Colon (tissue), 2 donors: ENCODE results near the gene RADIL.

Experiments
- FAIRE-seq: peaks from 2 replicates; lab custom pipeline; 2012; peaks lifted over from hg19 to GRCh38; lab: Jason Lieb, UNC
- donor health status: control.
- donor health status: control.

Gene RADIL

GRCh38 chr7:4851459-4852422 is 31.8 kb downstream of the RADIL start:
- FAIRE-seq: no peak

- no peak for FAIRE-seq
Observed at GRCh38 chr7:4850262-4850795, 33.2 kb downstream of the RADIL start.

DNA sequence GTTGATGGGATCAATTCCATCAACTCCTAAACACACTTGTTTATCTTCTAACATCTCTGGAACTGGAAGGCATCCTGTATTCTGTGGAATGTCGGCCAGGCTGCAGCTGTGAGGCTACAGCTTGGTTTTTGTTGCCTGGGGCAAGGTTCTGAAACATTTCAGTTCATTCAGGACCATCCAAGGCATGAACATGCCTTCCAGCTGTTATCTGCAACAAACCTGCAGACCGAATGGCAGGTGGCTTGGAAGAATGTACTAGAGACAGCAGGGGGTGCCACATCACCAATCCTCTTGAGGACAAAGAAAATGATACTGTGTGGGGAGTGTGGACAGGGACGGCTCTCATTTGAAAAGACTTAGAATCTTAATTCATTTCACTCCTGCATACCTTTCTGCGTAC is 34.1 kb downstream of the RADIL start:
- FAIRE-seq: no peak

- no peak for FAIRE-seq
Observed at GRCh38 chr7:4845740-4846142, 37.8 kb downstream of the RADIL start.

- FAIRE-seq: no peak
Observed at GRCh38 chr7:4842319-4843064, 41.0 kb downstream of the RADIL start.

- no peak for FAIRE-seq
Observed at GRCh38 chr7:4841836-4842235, 41.7 kb downstream of the RADIL start.

DNA sequence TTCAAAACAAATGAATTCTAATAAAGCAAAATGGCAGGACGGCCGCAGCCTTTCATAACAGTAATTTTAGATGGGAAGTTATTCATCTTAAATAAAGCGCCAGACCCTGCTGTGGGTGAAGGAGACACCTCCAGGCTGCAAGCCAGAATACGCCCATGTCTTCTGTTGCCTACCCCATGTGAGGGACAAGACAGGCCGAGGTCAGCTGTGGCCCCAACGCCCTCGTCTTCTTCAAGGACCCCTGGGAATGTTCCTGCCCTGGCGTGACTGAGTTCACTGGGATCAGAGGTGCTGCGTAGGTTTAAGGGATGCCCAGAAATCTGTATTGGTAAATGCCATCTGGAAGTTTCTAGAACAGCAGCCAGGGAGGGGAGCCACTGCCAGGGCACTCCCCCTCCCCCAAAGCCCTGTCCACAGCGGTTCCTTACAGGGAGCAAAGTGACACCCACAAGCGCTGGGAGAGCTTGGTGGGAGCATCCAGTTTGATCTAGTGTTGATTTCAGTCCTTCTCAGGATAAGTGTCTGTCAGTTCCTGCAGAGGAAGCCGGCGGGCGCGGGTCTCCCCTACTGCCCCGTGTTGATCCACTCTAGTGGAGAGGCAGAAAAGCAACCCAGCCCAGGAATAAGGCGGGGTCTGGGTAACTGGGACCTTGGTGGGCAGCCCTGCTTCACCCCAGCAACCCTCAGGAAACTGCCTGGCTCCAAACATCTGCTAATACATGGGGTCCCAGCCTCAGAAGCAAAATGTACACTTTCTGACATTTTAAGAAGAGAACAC is 42.3 kb downstream of the RADIL start:
- FAIRE-seq: no peak

DNA sequence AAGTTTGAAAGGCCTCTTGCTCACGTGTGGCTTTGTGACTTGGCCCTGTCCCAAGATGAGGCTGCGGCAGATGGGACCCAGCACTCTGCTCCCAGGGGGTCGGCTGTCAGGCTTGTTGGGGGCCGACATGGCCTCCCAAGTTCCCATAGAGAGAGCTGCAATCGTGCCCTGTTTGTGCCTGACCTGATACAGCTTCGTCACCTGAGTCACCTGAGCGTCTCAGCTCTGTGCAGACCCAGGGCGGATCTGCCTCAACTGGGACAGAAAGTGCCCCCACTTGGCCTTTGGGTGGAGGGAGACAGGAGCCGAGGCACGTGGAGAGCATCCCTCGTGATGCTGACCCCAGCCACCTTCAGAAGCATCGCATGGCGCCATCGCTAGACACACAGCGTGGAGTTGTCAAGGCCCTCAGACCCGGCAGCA is 43.4 kb downstream of the RADIL start:
- FAIRE-seq: no peak

DNA sequence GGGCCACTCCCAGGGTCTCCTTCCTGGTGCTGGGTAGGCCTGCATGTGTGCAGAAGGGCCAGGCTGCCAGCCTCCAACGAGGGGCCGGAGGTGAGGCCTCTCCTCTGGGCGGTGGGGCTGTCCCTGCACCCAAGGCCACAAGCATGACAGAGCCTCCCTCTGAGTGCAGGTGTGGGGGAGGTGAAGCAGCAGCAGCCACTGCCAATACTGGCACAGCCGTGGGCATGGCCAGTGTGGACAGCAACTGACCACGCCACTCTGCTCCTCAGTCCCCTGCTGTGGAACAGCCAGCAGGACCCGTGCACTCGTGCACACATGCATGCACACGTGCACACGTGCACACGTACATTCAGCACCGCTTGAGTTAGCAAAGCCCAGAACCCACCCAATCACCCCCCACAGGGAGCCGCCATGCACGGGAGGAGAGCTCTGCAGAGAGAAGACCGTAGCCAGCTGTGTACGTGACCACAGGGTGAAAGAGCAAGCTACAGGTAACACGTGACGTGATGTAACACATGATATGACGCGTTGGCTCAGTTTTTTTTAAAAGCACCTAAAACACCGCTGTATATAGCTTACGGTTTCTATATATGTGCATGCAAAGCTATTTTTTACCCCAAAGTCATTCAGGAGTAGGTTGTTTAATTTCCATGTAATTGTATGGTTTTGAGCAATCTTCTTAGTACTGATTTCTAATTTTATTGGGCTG is 44.7 kb downstream of the RADIL start:
- FAIRE-seq: no peak

- FAIRE-seq: no peak
Observed at GRCh38 chr7:4837803-4838625, 45.5 kb downstream of the RADIL start.

DNA sequence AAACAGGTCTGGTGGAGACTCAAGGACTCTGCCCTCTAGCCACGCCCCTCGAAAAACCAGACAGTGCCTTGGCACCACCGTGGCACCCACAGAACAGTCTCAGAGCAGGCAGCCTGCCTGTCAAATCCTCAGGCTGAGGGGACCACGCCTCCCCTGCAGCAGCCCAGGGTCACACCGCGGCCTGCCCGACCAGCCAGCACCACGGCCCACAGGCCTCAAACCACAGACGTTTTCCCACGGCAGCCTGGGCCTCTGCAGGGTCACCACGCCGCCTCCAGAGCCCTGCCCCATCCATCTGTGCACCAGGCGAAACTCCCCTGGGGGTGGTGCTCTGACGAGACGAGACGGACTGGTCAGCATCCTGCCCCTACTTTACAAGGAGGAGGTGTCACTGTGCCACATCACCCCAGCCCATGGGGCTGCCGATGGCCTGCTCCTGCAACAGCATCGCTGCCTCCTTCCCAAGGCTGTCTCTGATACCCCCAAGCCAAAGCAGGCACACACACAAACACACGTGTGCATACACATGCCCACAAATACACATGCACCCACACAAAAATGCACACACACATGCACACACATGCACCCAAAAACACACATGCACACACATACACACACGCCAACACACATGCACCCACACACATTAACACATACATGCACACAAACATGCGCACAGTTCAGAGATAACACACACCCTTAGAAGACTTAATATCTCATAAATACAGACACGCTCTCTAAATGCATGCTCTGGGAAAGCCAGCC is 46.3 kb downstream of the RADIL start:
- no peak for FAIRE-seq

DNA sequence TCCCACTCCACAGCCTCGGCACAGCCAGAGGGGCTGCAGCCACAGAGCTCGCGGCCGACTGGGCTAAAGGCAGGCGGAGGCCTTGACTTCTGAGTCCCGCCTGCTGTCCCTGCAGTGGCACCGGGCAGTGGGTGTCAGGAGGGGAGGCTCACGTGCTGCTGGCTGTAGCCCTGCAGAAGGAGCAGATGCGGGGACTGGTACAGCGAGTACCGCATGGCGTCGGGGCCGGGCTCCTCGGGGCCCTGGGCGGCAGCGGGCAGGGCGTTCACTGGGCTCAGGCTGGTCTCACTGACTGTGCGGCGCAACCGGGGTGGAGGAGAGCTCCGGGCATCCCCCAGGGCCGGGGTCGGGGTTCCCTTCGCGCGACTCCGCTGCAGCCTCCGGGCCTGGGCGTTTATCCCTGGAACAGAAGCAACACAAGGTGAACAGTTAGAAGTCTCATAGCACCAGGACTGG is 47.3 kb downstream of the RADIL start:
- FAIRE-seq: no peak

GRCh38 chr7:4835398-4836205 is 47.9 kb downstream of the RADIL start:
- FAIRE-seq: no peak

- FAIRE-seq: no peak
Observed at GRCh38 chr7:4834601-4835397, 48.7 kb downstream of the RADIL start.

DNA sequence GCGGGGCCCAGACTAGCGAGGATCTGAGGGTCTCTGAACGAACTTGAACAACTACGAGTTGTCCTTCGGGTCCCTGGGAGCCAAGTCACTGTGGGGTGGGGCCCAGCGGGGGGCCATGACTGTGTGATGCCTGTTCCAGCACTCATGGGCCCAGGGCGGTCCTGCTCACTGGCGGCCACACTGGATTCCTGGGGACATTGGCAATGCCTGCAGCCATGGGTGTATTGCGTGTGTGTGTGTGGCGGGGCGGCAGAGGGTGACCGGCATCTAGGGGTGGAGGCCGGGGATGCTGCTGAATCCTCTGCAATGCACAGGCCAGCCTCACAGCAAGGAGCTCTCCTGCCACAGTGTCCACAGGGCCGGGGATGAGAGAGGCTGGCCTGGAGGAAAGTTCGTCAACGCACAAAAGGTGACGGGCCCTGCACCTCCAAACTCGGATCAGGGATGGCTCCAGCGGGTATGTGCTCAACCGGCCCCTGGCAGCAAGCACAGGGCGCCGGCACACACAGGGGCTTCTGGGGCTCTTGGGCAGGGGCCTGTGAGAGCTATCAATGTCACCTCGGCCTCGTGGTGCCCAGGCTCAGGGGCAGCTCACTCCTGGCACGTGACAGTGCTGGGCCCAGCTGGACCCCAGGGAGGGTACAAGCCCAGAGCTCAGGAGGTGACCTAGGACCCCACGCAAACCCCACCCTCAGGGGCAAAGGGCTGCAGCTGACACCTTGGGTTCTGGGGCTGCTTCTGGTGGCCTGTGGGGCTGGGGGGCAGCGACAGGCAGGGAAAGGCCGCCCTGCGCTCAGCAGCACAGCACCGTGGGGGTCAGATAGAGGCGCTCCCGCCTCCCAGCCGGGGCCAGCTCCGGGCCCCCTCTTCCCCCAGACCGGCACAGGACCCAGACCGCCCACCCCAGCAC is 49.6 kb downstream of the RADIL start:
- FAIRE-seq: no peak

DNA sequence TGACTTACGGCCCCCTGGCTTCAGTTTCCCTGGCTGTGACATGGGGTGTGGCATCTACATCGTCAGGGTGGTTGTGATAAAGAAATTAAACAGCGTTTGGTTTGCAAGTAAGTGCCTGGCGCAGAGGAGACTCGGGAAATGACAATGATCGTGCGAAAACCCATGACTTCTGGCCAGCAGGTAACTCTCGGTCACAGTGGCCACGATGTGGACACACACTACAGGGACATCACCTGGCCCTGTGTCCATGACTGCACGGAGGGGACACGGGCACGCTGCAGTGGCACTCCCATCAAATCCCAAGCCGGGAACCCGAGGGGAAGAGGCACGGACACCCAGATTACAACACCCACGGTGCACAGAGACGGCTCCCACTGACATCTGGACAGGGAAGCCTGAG is 50.3 kb downstream of the RADIL start:
- no peak for FAIRE-seq

DNA sequence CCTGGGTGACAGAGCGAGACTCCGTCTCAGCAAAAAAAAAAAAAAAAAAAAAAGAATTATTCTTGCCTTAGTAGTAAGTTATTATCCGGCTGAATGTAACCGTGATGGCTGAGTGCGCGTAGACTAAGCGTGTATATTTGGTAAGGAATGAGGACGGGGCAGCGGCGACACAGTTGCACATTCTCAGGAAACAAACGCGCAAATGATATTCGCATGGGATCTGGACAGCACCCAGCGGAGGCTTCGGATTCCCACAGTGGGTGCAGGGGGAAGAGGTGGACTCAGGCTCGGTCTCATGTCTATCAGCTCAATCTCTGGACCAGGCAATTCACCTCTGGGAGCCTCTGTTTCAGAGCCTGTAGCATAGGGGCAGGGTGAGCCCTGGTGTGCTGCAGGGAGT is 50.8 kb downstream of the RADIL start:
- no peak for FAIRE-seq
